Ishikawa (cell line): ENCODE measurements around the gene RANBP6.

ENCODE experiments used
- CEBPB ChIP-seq: IDR thresholded peaks from 2 replicates; pipeline ENCODE4 v1.6.1; 2012
- CREB1 ChIP-seq: IDR thresholded peaks from 2 replicates; pipeline ENCODE4 v1.6.1; 2012; ENCODE audit warnings: low read depth
- EGR1 ChIP-seq: IDR thresholded peaks from 2 replicates; pipeline ENCODE4 v1.6.1; 2012
- EP300 ChIP-seq: IDR thresholded peaks from 2 replicates; pipeline ENCODE4 v1.6.1; 2012; ENCODE audit warnings: borderline replicate concordance
- FOXM1 ChIP-seq: IDR thresholded peaks from 2 replicates; pipeline ENCODE4 v1.6.1; 2012; ENCODE audit warnings: low read depth, borderline replicate concordance
- NFIC ChIP-seq: IDR thresholded peaks from 2 replicates; pipeline ENCODE4 v1.6.1; 2012
- RAD21 ChIP-seq: IDR thresholded peaks from 2 replicates; pipeline ENCODE4 v1.6.1; 2012; ENCODE audit warnings: low read depth
- TAF1 ChIP-seq: IDR thresholded peaks from 2 replicates; pipeline ENCODE4 v1.6.1; 2012; ENCODE audit warnings: low read depth, mild to moderate bottlenecking
- TCF12 ChIP-seq: IDR thresholded peaks from 2 replicates; pipeline ENCODE4 v1.6.1; 2012; ENCODE audit warnings: low read depth
- TEAD4 ChIP-seq: IDR thresholded peaks from 2 replicates; pipeline ENCODE4 v1.6.1; 2012
- YY1 ChIP-seq: IDR thresholded peaks from 2 replicates; pipeline ENCODE4 v1.6.1; 2012; ENCODE audit warnings: low read depth
- ZBTB7A ChIP-seq: IDR thresholded peaks from 2 replicates; pipeline ENCODE4 v1.6.1; 2012; ENCODE audit warnings: low read depth
- TF ChIP-seq, protein P1 (sequence below): IDR thresholded peaks from 2 replicates; pipeline ENCODE4 v1.6.1; 2012; ENCODE audit warnings: low read depth, mild to moderate bottlenecking
- TF ChIP-seq, protein P2 (sequence below): IDR thresholded peaks from 2 replicates; pipeline ENCODE4 v1.6.1; 2012
- TF ChIP-seq, protein P3 (sequence below): IDR thresholded peaks from 2 replicates; pipeline ENCODE4 v1.6.1; 2012

Gene RANBP6

DNA sequence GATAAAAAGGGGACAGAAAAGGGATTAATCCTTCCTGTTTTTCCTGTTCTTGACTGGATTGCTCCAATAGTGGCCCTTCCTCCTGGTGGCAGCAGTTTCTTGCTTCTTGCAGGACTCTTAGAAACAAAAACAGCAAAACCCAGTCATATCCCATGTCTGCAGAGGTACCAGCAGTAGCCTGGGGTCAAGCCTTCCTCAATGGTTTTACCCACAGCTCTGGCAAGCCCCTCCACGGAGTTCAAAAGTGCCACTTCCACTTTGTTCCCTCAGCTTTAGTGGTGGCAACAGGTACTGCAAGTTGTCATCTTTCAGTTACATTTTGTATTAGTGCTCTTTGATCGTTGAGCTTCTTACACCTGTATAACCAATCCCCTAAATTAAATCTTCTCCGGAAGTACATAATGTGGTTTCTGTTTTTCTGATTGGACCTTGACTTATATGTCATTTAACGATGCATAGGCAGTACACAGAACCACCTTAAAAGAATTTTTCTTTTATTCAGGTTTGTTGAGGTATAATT, 8.7 kb upstream of the RANBP6 start:
- peak; percentile 8; the same call in 1 of the 2 replicates for TF ChIP-seq RAD21
- no peak for TF ChIP-seq TAF1
- no peak for TF ChIP-seq CREB1

DNA sequence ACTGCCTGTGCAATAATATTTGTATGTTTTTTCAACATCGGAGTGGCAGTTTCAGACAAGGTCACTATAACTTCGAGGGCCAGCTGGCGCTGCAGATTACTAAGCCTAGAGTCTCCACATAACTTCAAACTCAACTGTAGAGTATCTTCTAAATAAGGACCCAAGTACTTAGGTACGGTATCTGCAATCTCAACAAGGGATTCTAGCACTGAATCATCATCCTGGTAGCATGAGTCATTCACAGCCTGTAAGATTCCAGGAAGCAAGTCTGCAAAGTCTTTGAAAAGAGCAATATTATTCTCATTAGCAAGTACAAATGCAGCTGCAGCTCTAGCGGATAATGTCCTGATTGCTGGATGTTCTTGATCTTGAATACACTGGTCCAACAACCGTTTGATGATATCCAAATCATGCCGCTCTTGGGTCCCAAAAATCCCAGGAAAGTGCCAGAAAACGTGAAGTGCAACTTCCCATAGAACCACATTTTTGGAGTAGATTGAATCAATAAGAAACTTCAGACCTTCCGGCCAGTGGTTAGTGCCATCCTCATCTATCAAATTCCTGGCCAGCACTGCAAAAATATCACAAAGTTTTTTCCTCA, 654 bp downstream of the RANBP6 start:
- TF ChIP-seq RAD21 (no peak), ZBTB7A (no peak), TCF12 (no peak), NFIC (no peak), TAF1 (no peak), YY1 (no peak)
- TF ChIP-seq, protein P1, sequence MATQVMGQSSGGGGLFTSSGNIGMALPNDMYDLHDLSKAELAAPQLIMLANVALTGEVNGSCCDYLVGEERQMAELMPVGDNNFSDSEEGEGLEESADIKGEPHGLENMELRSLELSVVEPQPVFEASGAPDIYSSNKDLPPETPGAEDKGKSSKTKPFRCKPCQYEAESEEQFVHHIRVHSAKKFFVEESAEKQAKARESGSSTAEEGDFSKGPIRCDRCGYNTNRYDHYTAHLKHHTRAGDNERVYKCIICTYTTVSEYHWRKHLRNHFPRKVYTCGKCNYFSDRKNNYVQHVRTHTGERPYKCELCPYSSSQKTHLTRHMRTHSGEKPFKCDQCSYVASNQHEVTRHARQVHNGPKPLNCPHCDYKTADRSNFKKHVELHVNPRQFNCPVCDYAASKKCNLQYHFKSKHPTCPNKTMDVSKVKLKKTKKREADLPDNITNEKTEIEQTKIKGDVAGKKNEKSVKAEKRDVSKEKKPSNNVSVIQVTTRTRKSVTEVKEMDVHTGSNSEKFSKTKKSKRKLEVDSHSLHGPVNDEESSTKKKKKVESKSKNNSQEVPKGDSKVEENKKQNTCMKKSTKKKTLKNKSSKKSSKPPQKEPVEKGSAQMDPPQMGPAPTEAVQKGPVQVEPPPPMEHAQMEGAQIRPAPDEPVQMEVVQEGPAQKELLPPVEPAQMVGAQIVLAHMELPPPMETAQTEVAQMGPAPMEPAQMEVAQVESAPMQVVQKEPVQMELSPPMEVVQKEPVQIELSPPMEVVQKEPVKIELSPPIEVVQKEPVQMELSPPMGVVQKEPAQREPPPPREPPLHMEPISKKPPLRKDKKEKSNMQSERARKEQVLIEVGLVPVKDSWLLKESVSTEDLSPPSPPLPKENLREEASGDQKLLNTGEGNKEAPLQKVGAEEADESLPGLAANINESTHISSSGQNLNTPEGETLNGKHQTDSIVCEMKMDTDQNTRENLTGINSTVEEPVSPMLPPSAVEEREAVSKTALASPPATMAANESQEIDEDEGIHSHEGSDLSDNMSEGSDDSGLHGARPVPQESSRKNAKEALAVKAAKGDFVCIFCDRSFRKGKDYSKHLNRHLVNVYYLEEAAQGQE, result no peak
- TF ChIP-seq, protein P2, sequence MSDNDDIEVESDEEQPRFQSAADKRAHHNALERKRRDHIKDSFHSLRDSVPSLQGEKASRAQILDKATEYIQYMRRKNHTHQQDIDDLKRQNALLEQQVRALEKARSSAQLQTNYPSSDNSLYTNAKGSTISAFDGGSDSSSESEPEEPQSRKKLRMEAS, result no peak

GRCh38 chr9:6008169-6008979, 7.0 kb downstream of the RANBP6 start:
- peak; percentile 86; the same call in 1 of the 2 replicates for TF ChIP-seq ZBTB7A
- no peak for TF ChIP-seq RAD21
- peak; percentile 64; the same call in 1 of the 2 replicates for TF ChIP-seq NFIC
- TF ChIP-seq YY1, result no peak
- TF ChIP-seq TAF1, result peak; percentile 54
- peak; percentile 90 for TF ChIP-seq CREB1

DNA sequence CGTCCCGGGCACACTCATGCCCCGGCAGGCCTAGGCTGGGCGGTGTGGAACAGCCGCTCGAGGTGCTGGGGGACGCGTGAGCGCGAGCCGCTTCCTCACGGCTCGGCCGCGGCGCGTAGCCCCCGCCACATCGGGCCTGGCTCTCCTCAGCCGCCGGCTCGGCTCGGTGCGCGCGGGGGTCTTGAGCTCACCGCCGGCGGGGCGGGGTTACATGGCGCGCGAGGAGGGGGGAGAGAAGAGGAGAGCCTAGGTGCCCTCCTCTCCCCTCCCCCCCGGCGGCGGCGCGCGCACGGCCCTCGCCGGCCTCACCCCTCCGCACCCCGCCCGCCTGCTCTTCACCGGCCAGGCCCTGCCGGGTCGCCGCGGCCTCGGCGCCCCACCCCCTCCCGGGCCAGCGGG, 7.7 kb downstream of the RANBP6 start:
- no peak for TF ChIP-seq FOXM1
- no peak for TF ChIP-seq CEBPB
- no peak for TF ChIP-seq TEAD4
- TF ChIP-seq, protein P2, result no peak; the same call in 1 of the 2 replicates
- TF ChIP-seq ZBTB7A, result no peak
- no peak for TF ChIP-seq TCF12
- no peak for TF ChIP-seq TAF1
- no peak for TF ChIP-seq EGR1
- no peak for TF ChIP-seq CREB1
- no peak for TF ChIP-seq RAD21
- TF ChIP-seq, protein P3, sequence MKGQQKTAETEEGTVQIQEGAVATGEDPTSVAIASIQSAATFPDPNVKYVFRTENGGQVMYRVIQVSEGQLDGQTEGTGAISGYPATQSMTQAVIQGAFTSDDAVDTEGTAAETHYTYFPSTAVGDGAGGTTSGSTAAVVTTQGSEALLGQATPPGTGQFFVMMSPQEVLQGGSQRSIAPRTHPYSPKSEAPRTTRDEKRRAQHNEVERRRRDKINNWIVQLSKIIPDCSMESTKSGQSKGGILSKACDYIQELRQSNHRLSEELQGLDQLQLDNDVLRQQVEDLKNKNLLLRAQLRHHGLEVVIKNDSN, result no peak
- no peak for TF ChIP-seq NFIC

DNA sequence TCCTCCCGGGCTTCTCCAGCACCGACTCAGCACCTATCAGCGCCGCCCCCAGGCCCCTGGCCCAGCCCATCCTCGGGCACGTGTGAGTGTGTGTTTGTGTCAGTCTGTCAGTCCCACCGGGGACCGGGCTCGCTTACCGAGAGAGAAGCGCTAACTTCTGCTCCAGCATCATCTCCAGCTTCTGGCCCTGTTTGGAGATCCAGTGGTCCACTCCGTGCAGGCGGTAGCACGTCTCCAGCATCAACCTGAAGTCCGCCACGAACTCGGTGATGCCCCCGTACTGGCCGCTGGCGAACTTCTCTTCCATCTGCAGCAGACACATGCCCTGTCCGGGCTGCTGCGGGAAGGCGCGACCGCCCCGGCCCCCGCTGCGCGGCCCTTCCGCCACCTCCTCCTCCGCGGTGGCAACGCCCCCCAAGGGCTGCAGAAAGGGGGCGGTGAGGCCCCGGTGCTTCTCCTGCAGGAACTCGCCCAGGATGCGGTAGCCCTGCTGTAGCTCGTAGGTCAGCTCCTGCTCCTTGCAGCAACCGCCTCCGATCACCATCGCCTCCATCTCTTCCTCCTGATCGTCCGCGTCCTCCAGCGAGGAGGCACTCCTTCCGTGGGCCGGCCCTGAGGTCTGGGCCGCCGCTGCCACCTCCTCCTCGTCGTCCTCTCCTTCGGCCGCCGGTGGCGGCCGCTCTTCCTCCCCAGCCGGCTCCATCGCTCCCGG, 8.2 kb downstream of the RANBP6 start:
- TF ChIP-seq TAF1, result 0 out of 2 replicates have a peak, but pooled peaks have one; percentile 29
- TF ChIP-seq, protein P3, result peak; percentile 68
- TF ChIP-seq ZBTB7A, result peak; percentile 21; the same call in 1 of the 2 replicates
- no peak for TF ChIP-seq RAD21
- no peak for TF ChIP-seq TEAD4
- TF ChIP-seq, protein P1, result 0 out of 2 replicates have a peak, but pooled peaks have one; percentile 11
- TF ChIP-seq CREB1, result no peak
- TF ChIP-seq TCF12, result no peak; the same call in 1 of the 2 replicates
- no peak for TF ChIP-seq EP300
- no peak for TF ChIP-seq CEBPB
- no peak for TF ChIP-seq FOXM1
- TF ChIP-seq EGR1, result 0 out of 2 replicates have a peak, but pooled peaks have one; percentile 11
- TF ChIP-seq, protein P2, result peak; percentile 91
